Ovary (tissue), 3 donors: Measurements from ENCODE around the gene MEF2D.

Source experiments
- CTCF ChIP-seq, 3 donors: fragments of 450-650 bp in 2 of 3; fragments of 200-600 bp in 1 of 3; IDR thresholded peaks; one replicate each; pipeline versions ENCODE4 v1.5.1 to v1.8.0; 2016 to 2022; ENCODE audit warnings: antibody characterized with exemption in 3 of 3, mild to moderate bottlenecking in 1 of 3
- EP300 ChIP-seq: sonication (generic); formaldehyde crosslinking; IDR thresholded peaks from one replicate; pipeline ENCODE4 v1.6.1; 2017; ENCODE audit warnings: antibody characterized with exemption
- POLR2A ChIP-seq: fragments of 450-650 bp; IDR thresholded peaks from one replicate; pipeline ENCODE4 v1.6.1; 2017; ENCODE audit warnings: antibody characterized with exemption, mild to moderate bottlenecking, moderate library complexity
- donor health status: DM: no; HTN: no; CAD: no.

- TF ChIP-seq CTCF (IDR thresholded peaks at IDR 0.05) (no peak), POLR2A (no peak), EP300 (no peak)
Measured at GRCh38 chr1:156533568-156534220, 33.1 kb upstream of the MEF2D start.
